H1 (cell line): ENCODE data around the gene ASIP. TPM values are rescaled to one million over a fixed set of nuclear protein-coding genes. Genes with fewer than 3 reads are reported as not detected.

Experiments
- CTCF ChIA-PET: fragments of 300-600 bp; sonication (Branson Sonifier 250); formaldehyde crosslinking; loops from one replicate; lab custom pipeline; 2021; ENCODE audit not compliant: partially characterized antibody; lab: Charles Lee
- POLR2A ChIA-PET: fragments of 300-600 bp; sonication (Branson Sonifier 250); formaldehyde crosslinking; loops from one replicate; lab custom pipeline; 2021; ENCODE audit warnings: inconsistent platforms; ENCODE audit not compliant: partially characterized antibody; lab: Charles Lee
- DNase-seq, 2 experiments: peaks; one replicate each; pipeline versions ENCODE4 v3.0.0 to v3.0.0-alpha.2; 2010 to 2022; ENCODE audit warnings: low spot score in 2 of 2, low read depth in 1 of 2, mixed read lengths in 1 of 2
- FAIRE-seq: peaks from 2 replicates; lab custom pipeline; 2011; peaks lifted over from hg19 to GRCh38; lab: Jason Lieb, UNC
- H2AFZ ChIP-seq: 2 replicates; pipeline ENCODE4 v1.8.1; 2012; ENCODE audit warnings: low read length, inconsistent platforms
- H2AK5ac ChIP-seq: 2 replicates; pipeline ENCODE4 v1.6.1; 2013; ENCODE audit warnings: low read depth, low read length
- H2BK120ac ChIP-seq: replicated peaks from 2 replicates; pipeline ENCODE3; 2013; ENCODE audit warnings: low read depth, low read length, inconsistent platforms
- H2BK12ac ChIP-seq: 2 replicates; pipeline ENCODE4 v1.6.1; 2013; ENCODE audit warnings: low read depth, low read length
- H2BK15ac ChIP-seq: 2 replicates; pipeline ENCODE4 v1.6.1; 2013; ENCODE audit warnings: low read length
- H2BK20ac ChIP-seq: 2 replicates; pipeline ENCODE4 v1.6.1; 2013; ENCODE audit warnings: low read length
- H2BK5ac ChIP-seq: 2 replicates; pipeline ENCODE4 v1.6.1; 2013; ENCODE audit warnings: low read depth, low read length
- H3K14ac ChIP-seq: 2 replicates; pipeline ENCODE4 v1.6.1; 2013; ENCODE audit warnings: inconsistent platforms; ENCODE audit not compliant: insufficient read length
- H3K18ac ChIP-seq: 2 replicates; pipeline ENCODE4 v1.6.1; 2013; ENCODE audit warnings: low read length; ENCODE audit errors: extremely low read depth
- H3K23ac ChIP-seq: 2 replicates; pipeline ENCODE4 v1.6.1; 2013; ENCODE audit warnings: inconsistent platforms; ENCODE audit not compliant: insufficient read length
- H3K23me2 ChIP-seq: 2 replicates; pipeline ENCODE4 v1.6.1; 2013; ENCODE audit warnings: low read depth, low read length
- H3K27ac ChIP-seq: 2 replicates; pipeline ENCODE4 v1.6.1; 2011; ENCODE audit warnings: low read depth, low read length, inconsistent platforms
- H3K27me3 ChIP-seq, 4 experiments: replicated peaks in 1 of 4; 1 replicate in 1 of 4; 2 replicates in 3 of 4; pipeline versions ENCODE4 v1.6.1 to v1.8.1; 2011 to 2013; ENCODE audit warnings: low read length in 3 of 4, mild to moderate bottlenecking in 3 of 4, inconsistent platforms in 2 of 4, mixed read lengths in 2 of 4, moderate library complexity in 1 of 4; ENCODE audit not compliant: control insufficient read depth in 3 of 4, insufficient read depth in 3 of 4; ENCODE audit errors: extremely low read depth in 1 of 4
- H3K36me3 ChIP-seq, 4 experiments: 2 replicates each; pipeline versions ENCODE4 v1.6.1 to v1.8.1; 2011 to 2013; ENCODE audit warnings: mild to moderate bottlenecking in 4 of 4, low read length in 3 of 4, moderate library complexity in 2 of 4, control low read depth in 1 of 4, inconsistent platforms in 1 of 4; ENCODE audit not compliant: insufficient read depth in 4 of 4, control insufficient read depth in 2 of 4
- H3K4ac ChIP-seq: replicated peaks from 2 replicates; pipeline ENCODE3; 2013; ENCODE audit warnings: low read length, low read depth, mixed read lengths, inconsistent platforms; ENCODE audit not compliant: insufficient read length
- H3K4me1 ChIP-seq, 4 experiments: replicated peaks in 1 of 4; 1 replicate in 1 of 4; 2 replicates in 3 of 4; pipeline versions ENCODE4 v1.6.1 to v1.8.1; 2011 to 2013; ENCODE audit warnings: low read length in 3 of 4, inconsistent platforms in 2 of 4, mixed read lengths in 1 of 4; ENCODE audit not compliant: insufficient read depth in 4 of 4, control insufficient read depth in 3 of 4
- H3K4me2 ChIP-seq, 2 experiments: 2 replicates each; pipeline versions ENCODE4 v1.6.1 to v1.8.1; 2011 to 2013; ENCODE audit warnings: low read depth in 2 of 2, low read length in 2 of 2, control low read depth in 1 of 2, inconsistent platforms in 1 of 2, mild to moderate bottlenecking in 1 of 2; ENCODE audit not compliant: insufficient read depth in 1 of 2
- H3K4me3 ChIP-seq, 4 experiments: fragments of 200-600, 300-600 bp in 1 of 4; sonication (generic), shearing (Covaris generic), sonication (Bioruptor Twin) in 1 of 4; 2 replicates each; pipeline versions ENCODE4 v1.5.1 to v1.8.1; 2011 to 2016; ENCODE audit warnings: low read length in 4 of 4, low read depth in 3 of 4, control low read depth in 2 of 4, inconsistent platforms in 2 of 4, mild to moderate bottlenecking in 2 of 4, mixed read lengths in 1 of 4, moderate library complexity in 1 of 4; ENCODE audit not compliant: insufficient read depth in 2 of 4; ENCODE audit errors: extremely low read depth in 1 of 4
- H3K56ac ChIP-seq: replicated peaks from 2 replicates; pipeline ENCODE3; 2013; ENCODE audit warnings: low read depth, mild to moderate bottlenecking, mixed read lengths, low read length, inconsistent platforms; ENCODE audit not compliant: insufficient read length
- H3K79me1 ChIP-seq: 2 replicates; pipeline ENCODE4 v1.6.1; 2013; ENCODE audit warnings: low read depth, low read length, control low read depth
- H3K79me2 ChIP-seq, 2 experiments: 2 replicates each; pipeline versions ENCODE4 v1.6.1 to v1.8.1; 2012 to 2013; ENCODE audit warnings: low read length in 2 of 2, mild to moderate bottlenecking in 2 of 2, inconsistent platforms in 1 of 2; ENCODE audit not compliant: insufficient read depth in 2 of 2, control insufficient read depth in 1 of 2
- H3K9ac ChIP-seq, 4 experiments: replicated peaks in 1 of 4; 1 replicate in 1 of 4; 2 replicates in 3 of 4; pipeline versions ENCODE4 v1.6.1 to v1.8.1; 2011 to 2013; ENCODE audit warnings: low read depth in 3 of 4, low read length in 3 of 4, control low read depth in 2 of 4, mild to moderate bottlenecking in 2 of 4, moderate library complexity in 2 of 4, inconsistent platforms in 1 of 4; ENCODE audit errors: extremely low read depth in 1 of 4
- H3K9me3 ChIP-seq, 2 experiments: 2 replicates each; pipeline versions ENCODE4 v1.6.1 to v1.8.1; 2012 to 2013; ENCODE audit warnings: mild to moderate bottlenecking in 2 of 2, moderate library complexity in 2 of 2, control low read depth in 1 of 2, inconsistent platforms in 1 of 2, low read depth in 1 of 2, low read length in 1 of 2, mixed read lengths in 1 of 2; ENCODE audit not compliant: insufficient read depth in 2 of 2
- H4K20me1 ChIP-seq, 2 experiments: replicated peaks in 1 of 2; 2 replicates each; pipeline versions ENCODE3 to v1.8.1; 2011 to 2013; ENCODE audit warnings: inconsistent platforms in 2 of 2, low read length in 2 of 2, mild to moderate bottlenecking in 1 of 2; ENCODE audit not compliant: insufficient read depth in 2 of 2, control insufficient read depth in 1 of 2
- H4K5ac ChIP-seq: 2 replicates; pipeline ENCODE4 v1.6.1; 2013; ENCODE audit warnings: low read length, low read depth, mixed read lengths, inconsistent platforms; ENCODE audit not compliant: insufficient read length
- H4K8ac ChIP-seq: 2 replicates; pipeline ENCODE4 v1.8.0; 2013; ENCODE audit warnings: mild to moderate bottlenecking, moderate library complexity, low read length, inconsistent platforms; ENCODE audit not compliant: insufficient read depth; ENCODE audit errors: extremely low read depth
- H4K91ac ChIP-seq: replicated peaks from 2 replicates; pipeline ENCODE3; 2013; ENCODE audit warnings: low read length, mixed read lengths, inconsistent platforms; ENCODE audit not compliant: insufficient read length
- CBX8 ChIP-seq: fragments of 300-800, 300-1000 bp; sonication (generic); IDR thresholded peaks from 2 replicates; pipeline ENCODE4 v1.7.1; 2016; ENCODE audit warnings: low read depth, low read length, borderline replicate concordance
- POLR2AphosphoS5 ChIP-seq: IDR thresholded peaks from 2 replicates; pipeline ENCODE4 v1.6.1; 2011; ENCODE audit warnings: low read depth, low read length
- RBBP5 ChIP-seq: IDR thresholded peaks from 2 replicates; pipeline ENCODE4 v1.7.1; 2012; ENCODE audit warnings: low read depth, mild to moderate bottlenecking, inconsistent platforms, low read length, moderate library complexity, borderline replicate concordance
- WGBS, 2 experiments: shearing (Covaris generic) in 1 of 2; methylation state at CpG; one replicate each; pipeline versions ENCODE4 v1.1.6 to v1.1.7; 2013 to 2015; ENCODE audit warnings: low lambda C conversion rate in 2 of 2, mixed read lengths in 2 of 2, inconsistent platforms in 1 of 2, low coverage in 1 of 2, missing lambda C conversion rate in 1 of 2; ENCODE audit not compliant: insufficient replicate concordance in 2 of 2, insufficient coverage in 1 of 2, insufficient read length in 1 of 2; ENCODE audit errors: extremely low coverage in 1 of 2, missing lambda C conversion rate in 1 of 2; 5-methylcytosine and 5-hydroxymethylcytosine counted together
- polyA plus RNA-seq, 7 experiments: library from polyadenylated mRNA; depleted of rRNA in 3 of 7; stranded (reverse) in 5 of 7; unstranded in 2 of 7; fragments of >200 nt in 5 of 7; fragments of 200-250 nt in 2 of 7; gene quantifications; 1 replicate in 5 of 7; 2 replicates in 1 of 7; 4 replicates in 1 of 7; pipeline versions ENCODE4 v1.2.1 to v1.2.3, GENCODE V29; 2011 to 2013; ENCODE audit warnings: missing spikeins in 2 of 7, mixed read lengths in 2 of 7
- total RNA-seq: library from RNA; stranded (reverse); fragmentation: NEBNext Ultra II Directional; extraction: Animal tissue kit (Norgen Biotek cat#: 25700); gene quantifications from 2 replicates; pipeline ENCODE4 v1.2.1, GENCODE V29; 2021
- TF ChIP-seq, protein P1 (sequence below): IDR thresholded peaks from 2 replicates; pipeline ENCODE4 v1.6.1; 2011; ENCODE audit warnings: low read depth, mild to moderate bottlenecking, low read length; ENCODE audit not compliant: insufficient read depth

The ASIP gene
- total and polyA plus RNA-seq, 2 of the 8 experiments (the other 6 are each of a cell fraction or from before 2014, with no cell fraction given) = not detected

GRCh38 chr20:34281177-34281576, 40.0 kb downstream of the ASIP start:
- 88% methylated on average over 3 of the region's 3 CpGs; no CpG with 5 or more reads in 1 of the 2 experiments for WGBS, 2 experiments
- Histone ChIP-seq H3K18ac (no peak overlapping the region), H3K36me3 (peaks cover 43 to 92% (median 73%) of the 10 kb centered on the region in 4 experiments), H3K23ac (no peak overlapping the region), H3K23me2 (no peaks in the 10 kb centered on the region), H4K91ac (no peak overlapping the region), H3K79me2 (no peaks in the 10 kb centered on the region), H3K9me3 (no peaks in the 10 kb centered on the region), H3K56ac (no peak overlapping the region), H3K14ac (no peak overlapping the region), H2BK15ac (no peak overlapping the region), H4K5ac (no peak overlapping the region), H2BK120ac (no peak overlapping the region), H4K8ac (no peak overlapping the region), H3K9ac (no peak overlapping the region), H3K4me3 (no peak overlapping the region), H2BK12ac (no peak overlapping the region), H3K79me1 (no peaks in the 10 kb centered on the region; the same call in 1 of the 2 replicates), H3K27ac (no peak overlapping the region), H2AK5ac (no peak overlapping the region), H2BK20ac (no peak overlapping the region), H3K4ac (no peak overlapping the region), H3K27me3 (no peaks in the 10 kb centered on the region), H4K20me1 (peaks cover 7 to 12% of the 10 kb centered on the region in 2 experiments), H2AFZ (no peak overlapping the region), H2BK5ac (no peak overlapping the region), H3K4me1 (no peaks in the 10 kb centered on the region), H3K4me2 (no peak overlapping the region)
- no peak for TF ChIP-seq CBX8
- TF ChIP-seq RBBP5 = no peak
- 0 out of 2 replicates have a peak, but pooled peaks have one; percentile 26 for TF ChIP-seq POLR2AphosphoS5
- TF ChIP-seq, protein P1, sequence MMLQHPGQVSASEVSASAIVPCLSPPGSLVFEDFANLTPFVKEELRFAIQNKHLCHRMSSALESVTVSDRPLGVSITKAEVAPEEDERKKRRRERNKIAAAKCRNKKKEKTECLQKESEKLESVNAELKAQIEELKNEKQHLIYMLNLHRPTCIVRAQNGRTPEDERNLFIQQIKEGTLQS = no peak
- ChIA-PET CTCF (interaction anchor here (0.6 to 1.5 kb wide), 2 partner anchors 31 to 1921 kb away, joined by 3 read pairs; no protein-coding TSS in a partner anchor), POLR2A (interaction anchor here (3.1 kb wide), 1 partner anchor 12 kb away, joined by 13 read pairs; no protein-coding TSS in a partner anchor)
- no peak for FAIRE-seq
- DNase-seq = no peak
